GM21367 (cell line): ENCODE data around the gene UNC13C.

Experiments used
- ATAC-seq: cut with Tn5 transposase; IDR thresholded peaks from one replicate; pipeline ENCODE4 v1.9.1; 2021; ENCODE audit not compliant: unreplicated experiment

UNC13C gene

DNA sequence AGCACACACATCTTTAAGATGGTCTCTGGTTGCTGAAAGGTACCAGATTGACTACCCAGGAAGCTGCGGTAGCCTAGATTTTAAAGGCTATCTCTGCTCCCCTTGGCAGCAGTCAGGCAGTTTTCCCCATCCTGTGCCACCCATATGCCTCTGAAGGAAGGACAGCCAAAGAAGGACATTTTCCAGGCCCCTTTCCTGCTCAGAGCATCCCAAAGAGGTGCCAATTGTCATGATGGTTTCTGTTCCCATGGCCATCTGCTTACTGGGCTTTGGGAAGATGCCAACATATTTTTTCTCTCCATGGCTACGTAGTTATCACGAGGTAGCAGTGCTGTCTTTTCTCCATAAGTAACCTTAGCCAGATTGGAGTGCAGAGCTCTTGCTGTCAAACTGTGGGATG, 39.7 kb downstream of the UNC13C start:
- ATAC-seq = no peak

DNA sequence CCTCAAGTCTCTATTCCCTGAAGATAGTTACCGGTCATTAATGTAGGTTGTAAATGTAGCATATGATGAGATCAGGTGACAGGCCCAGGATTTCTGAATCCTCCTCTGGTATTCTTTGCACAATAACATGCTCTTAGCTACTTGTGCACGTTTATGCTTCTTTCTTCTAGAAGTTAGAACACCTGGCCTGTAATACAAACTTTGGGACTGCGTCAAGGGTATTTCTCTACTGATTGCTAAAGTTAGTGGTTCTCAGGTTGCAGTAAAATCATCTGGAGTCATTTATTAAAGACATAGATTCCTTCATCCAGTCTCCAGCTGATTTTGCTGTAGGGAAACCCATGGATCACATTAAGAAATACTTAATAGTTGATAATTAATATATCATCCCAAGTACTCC, 48.0 kb downstream of the UNC13C start:
- ATAC-seq = no peak

DNA sequence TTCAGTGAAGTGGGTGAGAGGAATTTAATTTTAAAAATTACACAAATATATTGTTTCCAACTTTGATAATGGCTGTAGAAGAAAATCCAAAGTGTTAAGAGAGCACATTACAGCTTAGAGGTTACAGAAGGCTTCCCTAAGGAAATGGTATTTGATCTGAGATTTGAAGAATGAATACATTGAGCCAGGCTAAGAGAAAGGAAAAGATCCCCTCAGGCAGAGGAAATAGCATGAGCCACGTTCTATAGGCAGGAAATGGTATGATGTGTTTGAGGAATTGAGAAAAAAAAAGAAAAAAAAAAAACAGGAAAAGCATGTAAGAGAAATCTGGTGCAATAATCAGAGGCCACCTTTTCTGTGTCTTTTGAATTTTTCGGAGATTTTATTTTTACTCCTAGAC, 48.6 kb downstream of the UNC13C start:
- ATAC-seq = no peak

DNA sequence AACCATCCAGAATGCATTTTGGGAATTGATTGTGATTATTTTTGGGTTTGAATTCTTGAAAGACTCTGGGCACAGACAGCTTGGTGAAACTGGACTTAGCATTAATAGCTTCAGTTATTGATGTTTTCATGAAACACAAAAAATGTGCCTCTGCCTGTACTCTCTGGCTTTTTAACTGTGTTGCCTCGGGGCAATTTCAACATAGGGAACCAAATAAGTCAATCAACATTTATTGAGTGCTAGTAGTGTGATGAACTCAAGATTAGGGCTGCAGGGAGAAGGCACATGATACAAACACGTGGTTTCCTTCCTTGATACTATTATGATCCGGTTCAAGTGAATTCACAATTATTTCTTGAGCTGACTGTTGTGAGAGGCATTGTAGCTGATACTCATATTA, 50.8 kb downstream of the UNC13C start:
- ATAC-seq = no peak

DNA sequence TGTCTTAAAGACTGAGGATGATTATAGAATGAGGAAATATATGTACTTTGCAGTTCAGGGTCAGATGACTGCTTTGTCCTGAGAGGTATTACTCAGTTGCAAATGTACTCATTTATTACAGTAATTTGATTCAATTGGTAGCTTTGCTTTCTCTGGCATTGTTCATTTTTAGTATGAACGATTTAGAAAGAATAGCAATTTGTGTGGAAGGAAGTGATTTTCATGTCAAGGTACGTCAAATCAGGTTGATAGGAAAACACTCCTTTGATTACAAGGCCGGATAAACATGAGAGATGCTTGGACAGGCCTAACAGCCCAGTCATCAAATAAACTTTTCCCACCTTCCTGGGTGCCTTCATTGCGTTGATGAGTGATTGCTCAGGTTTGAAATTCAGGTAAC, 53.8 kb downstream of the UNC13C start:
- ATAC-seq = no peak

DNA sequence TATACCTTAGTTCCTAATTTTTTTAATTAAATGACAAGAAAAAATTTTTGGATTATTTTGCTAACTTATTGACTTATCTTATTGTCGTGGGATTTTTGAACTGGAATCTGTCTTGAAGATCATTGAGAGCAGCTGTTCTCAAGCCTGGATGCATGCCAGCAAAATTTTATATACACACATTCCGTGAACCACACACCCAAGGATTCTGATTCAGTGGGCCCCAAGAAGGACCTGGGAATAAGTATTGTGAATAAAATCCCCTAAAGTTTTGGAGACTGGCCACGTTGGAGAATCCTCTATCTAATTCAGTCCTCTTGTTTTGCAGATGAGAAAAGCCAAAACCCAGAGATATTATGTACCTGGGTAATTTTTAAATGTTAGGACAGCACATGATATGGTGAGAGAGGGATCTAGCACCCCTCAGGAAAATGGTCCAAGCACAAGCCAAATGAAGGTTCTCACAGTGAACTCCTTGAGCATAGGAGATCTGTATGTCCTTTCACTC, 55.2 kb downstream of the UNC13C start:
- ATAC-seq = no peak

DNA sequence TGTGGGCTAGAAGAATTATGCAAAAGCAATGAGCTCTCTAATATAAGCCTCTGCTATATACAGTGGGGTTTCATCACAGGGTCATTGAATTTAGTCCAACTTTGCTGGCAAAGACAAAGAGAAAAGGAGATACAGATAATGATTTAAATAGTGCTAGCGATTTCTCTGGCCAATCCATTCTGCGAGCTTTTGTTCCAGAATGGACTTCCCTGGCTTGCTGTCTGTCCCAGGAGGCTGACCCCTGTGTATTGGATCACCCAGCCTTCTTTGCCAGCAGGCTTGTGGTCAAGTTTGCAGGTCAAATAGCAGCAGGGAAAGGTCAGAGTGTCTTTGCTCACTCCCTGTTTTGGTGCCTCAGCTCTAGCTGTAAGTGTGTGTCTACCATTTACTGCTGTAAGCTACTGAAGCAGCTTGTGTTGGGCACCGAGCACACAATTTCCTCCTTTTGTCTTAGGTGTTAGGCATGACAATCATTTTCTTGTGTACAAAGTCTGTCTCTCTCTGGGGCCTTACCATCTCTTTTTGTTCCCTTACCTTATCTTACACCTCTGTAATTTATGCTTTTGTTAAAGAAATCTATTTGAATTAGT, 55.7 kb downstream of the UNC13C start:
- ATAC-seq = no peak

DNA sequence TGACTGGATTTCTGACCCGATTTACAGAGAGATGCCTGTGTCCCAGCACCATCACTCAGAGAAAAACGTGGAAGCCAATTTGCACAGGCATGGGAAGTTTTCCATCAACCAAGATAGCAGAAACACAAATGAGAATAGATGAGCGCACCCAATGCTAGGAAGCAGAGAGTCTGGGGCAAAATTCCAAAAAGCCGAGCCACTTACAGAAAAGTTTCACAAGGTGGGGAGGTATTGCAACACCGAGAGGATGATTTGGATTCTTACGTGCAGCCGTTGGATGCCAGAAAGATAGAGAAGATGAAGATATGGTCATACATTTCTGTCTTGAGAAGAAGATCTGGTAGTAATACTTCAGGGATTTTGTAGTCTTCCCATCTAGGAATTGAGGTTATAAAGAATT, 57.4 kb downstream of the UNC13C start:
- no peak for ATAC-seq

DNA sequence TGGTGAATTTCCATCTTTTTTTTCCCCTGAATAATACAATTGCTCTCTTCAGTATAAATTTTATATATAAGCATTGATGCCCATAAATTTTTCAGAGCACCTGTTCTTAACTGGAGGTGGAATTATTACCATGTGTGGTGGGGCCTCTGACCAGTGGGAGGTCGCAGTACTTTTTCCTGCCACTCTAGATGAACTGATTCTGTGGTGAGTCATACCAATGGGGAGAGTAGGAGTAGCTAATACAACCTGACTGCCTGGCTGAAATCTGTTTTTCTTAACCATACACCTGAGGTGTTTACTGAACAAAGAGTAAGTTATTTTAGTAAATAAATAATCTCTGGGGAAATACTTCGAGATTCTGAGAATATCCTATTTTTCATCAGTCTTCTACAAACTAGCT, 67.2 kb downstream of the UNC13C start:
- no peak for ATAC-seq

DNA sequence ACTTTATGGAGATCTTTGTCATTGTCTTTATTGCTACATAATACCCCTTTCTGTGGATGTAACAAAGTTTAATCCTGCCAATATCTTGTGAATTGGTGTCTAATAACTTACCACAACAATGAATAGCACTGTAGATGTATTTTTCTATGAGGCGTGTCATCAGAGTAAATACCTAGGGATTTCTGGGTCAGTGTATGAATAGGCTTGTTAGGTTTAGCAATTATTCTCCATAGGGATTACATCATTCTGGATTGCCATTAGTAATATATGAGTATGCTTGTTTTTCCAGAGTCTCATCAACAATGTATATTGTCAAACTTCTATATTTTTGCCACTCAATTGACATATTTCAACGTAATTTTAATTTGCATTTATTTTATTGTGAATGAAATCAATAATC, 67.9 kb downstream of the UNC13C start:
- ATAC-seq = no peak

DNA sequence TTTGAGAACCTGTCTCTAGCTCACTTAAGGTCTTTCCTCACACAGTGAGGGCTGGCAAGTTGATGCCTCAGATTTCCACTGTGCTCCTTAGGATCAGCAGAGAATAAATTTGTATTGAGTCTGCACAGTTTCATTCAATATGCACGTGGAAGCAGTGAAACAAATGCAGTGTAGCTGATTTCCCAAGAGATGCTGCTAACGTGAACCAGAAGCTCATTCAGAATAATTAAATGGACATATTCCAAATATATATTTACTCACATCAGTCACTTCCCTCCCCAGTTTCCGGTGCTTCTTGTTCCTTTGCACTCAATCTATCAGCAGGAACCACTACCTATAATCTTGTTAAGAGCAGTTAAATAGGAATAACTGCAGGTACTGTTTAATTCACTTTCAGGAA, 86.1 kb downstream of the UNC13C start:
- no peak for ATAC-seq

DNA sequence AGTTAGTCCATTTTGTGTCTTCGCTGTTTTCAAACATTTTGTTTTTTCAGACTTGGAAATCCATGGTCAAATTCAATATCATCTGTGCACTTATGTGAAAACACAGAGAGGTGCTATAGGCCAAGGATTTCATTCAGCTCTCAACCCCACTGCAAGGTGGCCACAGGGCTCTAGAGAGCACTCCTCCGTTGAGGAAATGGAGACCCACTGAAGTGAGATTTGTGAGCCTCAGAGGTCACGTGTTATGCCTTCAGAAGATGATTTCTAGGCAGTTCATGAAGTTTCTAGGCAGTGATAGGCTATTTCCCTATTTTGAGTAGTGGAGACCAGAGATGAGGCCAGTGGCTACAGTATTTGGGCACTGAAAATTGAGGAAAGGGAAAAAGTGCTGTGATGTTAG, 88.2 kb downstream of the UNC13C start:
- no peak for ATAC-seq

DNA sequence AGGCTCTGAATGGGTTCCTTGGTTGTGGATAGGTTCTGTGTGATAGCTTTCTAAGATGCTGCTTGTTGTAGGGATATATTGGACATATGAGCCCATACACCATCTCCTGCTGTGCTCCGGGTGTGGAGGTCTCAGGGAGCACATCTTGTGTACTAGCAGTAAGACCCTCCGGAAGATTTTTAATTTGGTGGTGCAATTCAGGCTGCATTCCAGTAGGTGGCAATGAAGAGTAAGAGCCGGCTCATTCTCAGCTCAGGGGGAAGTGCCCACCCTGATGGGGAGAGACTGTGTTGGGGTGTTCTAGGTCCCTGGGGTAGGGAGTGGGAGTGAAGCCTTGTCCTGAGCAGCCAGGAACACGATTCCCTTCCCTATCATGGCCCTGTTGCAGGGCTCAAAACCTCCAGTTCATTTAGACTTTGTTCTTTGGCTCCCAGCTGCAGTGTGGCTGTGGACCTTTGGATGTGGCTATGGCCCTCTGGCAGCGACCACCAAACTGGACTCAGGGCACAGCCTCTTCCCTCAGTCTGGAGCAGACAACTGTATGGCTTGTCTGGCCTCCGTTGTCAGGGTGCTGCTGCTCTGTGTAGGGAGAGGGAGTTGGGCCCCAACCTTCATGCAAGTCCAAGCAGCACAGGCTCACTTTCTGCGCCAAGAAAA, 104.7 kb downstream of the UNC13C start:
- ATAC-seq = no peak

DNA sequence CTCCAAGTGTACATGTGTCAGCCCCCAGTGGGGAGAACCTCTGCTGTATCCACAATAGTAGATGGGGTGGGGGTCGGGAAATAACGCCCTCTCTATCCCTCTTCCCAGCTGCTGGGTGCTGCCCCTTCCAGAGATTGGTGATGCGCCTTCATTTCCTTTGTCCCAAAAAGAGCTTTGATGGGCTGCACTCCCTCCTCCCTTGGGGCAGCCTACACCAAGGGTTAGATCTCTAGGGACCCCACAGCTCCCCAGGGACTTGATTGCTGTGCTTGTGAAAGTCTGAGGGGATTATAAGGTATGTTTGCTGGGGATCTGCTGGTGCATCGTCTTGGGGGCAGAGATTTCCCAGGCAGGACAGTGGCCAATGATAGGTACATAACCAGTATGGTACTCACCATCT, 105.3 kb downstream of the UNC13C start:
- no peak for ATAC-seq

DNA sequence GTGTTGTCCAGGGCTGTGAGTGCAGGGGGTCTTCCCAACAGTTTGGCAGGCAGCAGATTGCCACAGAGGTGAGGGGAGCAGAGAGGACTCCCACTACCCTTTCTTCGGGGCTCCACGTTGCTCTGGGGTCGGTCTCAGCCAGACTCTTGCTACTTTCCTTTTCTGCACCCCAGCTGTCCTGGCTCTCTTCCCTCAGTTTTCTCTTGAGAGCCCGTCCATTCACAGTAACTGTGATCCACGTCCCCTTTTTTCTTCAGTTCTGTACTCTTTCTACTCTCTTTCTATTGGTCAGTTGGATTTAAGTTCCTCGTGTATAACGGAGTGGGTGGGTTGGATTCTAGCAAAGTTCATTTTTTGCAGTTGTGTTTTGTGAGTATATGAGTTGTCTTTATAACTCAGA, 105.8 kb downstream of the UNC13C start:
- no peak for ATAC-seq

DNA sequence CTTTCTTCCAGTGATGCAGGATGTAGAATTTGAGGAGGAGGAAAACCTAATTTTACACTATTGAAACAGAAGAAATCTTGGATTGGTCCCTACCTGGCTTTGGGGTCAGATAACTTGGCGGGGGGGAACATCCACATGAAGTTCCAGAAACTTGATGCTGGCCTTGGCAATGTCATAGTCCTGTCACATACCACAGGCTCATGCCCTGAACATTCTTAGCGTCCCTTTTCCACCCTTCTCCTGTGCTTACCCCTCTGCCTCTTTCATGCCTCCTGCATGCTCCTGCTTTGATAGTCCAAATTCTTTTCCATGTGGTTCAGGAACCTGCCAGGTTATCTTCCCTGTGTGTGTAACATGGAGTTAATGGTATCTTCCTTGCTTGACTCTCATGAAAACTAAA, 110.6 kb downstream of the UNC13C start:
- no peak for ATAC-seq

DNA sequence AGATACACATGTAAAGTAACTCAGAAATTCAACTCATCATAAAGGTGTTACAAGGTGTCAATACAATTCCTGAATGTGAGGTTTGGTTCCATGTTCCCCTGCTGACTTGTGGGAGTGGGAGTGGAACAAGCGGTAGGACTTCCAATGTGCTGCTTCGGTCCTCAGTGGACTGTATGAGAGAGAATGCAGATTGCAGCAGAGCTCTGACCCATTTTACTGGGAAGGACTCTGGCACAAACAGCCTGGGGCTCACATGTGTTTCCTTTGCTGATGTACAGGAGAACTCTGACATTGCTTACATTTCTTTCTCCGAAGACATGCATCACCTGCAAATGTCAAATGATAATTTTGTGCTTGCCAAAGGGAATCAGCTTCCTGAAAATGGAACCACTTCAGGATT, 111.5 kb downstream of the UNC13C start:
- ATAC-seq = no peak

DNA sequence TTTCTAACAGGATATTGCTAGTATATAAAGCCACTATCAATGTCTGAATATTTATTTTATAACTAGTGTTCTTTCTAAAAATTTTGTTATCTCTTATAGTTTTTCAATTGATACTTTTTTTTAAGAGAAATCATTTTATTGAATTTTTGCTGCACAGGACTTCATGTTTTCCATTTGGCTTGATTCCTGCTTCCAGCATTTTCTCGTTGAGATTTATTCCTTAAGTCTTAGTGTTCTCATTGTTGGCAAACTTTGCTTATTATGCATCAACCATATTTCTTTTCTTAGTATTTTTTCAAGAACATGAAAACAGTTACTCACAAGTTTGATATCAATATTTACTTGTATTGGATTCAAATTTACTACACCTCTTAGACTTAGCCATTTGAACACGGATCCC, 113.4 kb downstream of the UNC13C start:
- no peak for ATAC-seq

DNA sequence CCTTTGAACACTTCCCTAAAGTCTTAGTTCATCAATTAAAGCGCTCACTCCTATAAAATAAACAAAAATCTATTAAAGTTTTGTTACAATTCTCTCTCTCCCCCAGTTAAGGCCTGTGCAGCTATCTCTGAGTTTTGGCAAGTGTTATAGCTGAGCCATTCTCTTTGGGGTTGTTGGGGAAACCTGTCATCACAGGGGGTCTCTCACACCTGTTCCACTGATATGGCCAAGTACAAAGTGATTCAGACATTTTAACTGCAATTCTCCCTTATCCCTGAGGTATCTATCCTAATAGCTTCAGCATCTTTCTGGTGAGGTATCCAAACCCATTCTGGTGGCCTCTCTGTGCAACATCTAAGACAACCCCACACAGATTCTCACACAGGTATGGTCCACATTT, 116.4 kb downstream of the UNC13C start:
- no peak for ATAC-seq

DNA sequence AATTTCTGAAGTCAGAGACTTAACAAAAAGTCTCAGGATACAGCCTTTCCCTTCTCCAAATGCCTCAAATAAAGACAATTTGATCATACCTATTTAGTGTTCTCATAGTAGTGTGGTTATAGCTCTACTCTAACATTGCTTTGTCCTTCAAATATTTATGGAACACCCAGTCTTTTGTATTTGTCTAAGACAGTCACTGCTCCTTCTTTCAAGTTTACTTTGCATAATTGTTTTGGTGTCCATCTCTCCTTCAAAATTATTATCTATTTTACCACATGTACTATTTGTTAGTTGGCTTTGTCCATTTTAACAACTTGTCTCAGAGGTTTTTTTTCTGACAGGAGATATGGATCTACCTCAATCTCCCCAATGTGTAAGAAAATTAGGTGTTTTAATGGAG, 118.8 kb downstream of the UNC13C start:
- no peak for ATAC-seq

DNA sequence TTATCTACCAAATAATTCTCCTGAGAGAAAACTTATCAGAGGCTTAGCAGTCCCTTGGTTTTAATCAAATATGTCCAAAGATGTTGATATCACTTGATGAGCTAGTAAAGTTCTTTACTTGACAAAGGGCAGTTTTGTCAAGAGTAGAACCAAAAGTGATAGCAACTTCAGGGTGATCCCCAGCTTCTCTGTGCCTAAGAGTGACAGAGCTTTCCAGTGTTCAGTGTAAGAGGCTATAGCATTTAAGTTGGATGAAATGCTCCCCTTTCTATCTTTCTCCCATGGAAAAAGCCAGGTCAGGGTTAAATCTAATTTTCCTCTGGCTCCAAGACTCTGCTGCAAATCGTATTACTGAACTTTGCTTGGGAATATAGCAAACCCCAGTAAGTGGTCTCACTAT, 120.8 kb downstream of the UNC13C start:
- ATAC-seq = no peak

DNA sequence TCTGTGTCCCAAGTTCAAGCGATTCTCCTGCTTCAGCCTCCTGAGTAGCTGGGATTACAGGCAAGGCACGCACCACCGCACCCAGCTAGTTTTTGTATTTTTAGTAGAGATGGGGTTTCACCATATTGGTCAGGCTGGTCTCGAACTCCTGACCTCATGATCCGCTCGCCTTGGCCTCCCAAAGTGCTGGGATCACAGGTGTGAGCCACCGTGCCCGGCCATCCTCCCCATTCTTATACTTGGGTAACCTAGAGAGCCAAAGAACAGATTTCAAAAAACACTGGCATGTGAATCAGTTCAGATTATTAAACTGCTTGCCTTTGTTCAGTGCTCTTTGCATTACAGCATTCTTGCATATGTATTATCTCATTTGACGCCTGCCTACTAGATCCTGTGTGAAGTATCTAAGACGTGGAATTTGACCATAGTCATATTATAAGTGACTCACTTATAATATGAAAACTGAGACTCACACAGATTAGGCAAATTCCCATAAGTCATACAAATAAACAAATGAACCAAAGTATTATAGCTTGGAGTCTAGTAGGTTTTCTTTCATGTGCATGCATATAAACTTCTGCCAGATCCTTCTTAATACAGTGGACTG, 123.5 kb downstream of the UNC13C start:
- no peak for ATAC-seq

DNA sequence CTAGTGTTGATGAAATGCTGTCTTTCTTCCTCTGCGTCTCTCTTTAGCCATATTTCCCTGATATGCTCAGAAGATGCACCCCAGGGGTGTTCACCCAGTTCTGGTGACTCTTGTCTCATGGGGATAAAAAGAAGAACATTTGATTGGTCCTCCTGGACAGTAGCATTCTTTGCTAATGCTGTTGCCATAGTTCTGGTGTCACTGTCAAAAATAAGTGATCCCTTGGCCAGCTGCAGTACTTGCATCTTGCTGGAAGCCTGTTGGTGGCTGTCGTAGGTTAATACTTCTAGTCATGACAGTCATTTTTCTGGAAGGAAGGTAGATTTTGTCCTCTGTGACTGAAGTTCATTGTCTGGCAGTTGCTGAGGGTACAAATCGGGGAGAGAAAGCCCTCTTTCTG, 124.5 kb downstream of the UNC13C start:
- ATAC-seq = no peak
